H1 (cell line): ENCODE measurements around the gene ANGPTL5. TPM values are rescaled to one million over a fixed set of nuclear protein-coding genes. Genes with fewer than 3 reads are reported as not detected.

Source experiments
- CTCF ChIP-seq, 3 experiments: IDR thresholded peaks; 1 replicate in 2 of 3; 2 replicates in 1 of 3; pipeline versions ENCODE4 v1.5.1 to v1.6.1; 2011; ENCODE audit warnings: low read length in 3 of 3, mild to moderate bottlenecking in 3 of 3, inconsistent platforms in 2 of 3, low read depth in 1 of 3, moderate library complexity in 1 of 3; ENCODE audit not compliant: insufficient read depth in 1 of 3; ENCODE audit errors: control extremely low read depth in 1 of 3
- RBBP5 ChIP-seq: IDR thresholded peaks from 2 replicates; pipeline ENCODE4 v1.7.1; 2012; ENCODE audit warnings: low read depth, mild to moderate bottlenecking, inconsistent platforms, low read length, moderate library complexity, borderline replicate concordance
- TAF7 ChIP-seq: optimal IDR thresholded peaks from 2 replicates; pipeline ENCODE3; 2011; ENCODE audit warnings: low read depth, mild to moderate bottlenecking, inconsistent platforms, low read length, moderate library complexity, borderline replicate concordance
- TBP ChIP-seq: IDR thresholded peaks from 2 replicates; pipeline ENCODE4 v1.6.1; 2011; ENCODE audit warnings: low read depth, low read length, improper control_type of control experiment
- polyA plus RNA-seq, 7 experiments: library from polyadenylated mRNA; depleted of rRNA in 3 of 7; stranded (reverse) in 5 of 7; unstranded in 2 of 7; fragments of >200 nt in 5 of 7; fragments of 200-250 nt in 2 of 7; gene quantifications; 1 replicate in 5 of 7; 2 replicates in 1 of 7; 4 replicates in 1 of 7; pipeline versions ENCODE4 v1.2.1 to v1.2.3, GENCODE V29; 2011 to 2013; ENCODE audit warnings: missing spikeins in 2 of 7, mixed read lengths in 2 of 7
- total RNA-seq: library from RNA; stranded (reverse); fragmentation: NEBNext Ultra II Directional; extraction: Animal tissue kit (Norgen Biotek cat#: 25700); gene quantifications from 2 replicates; pipeline ENCODE4 v1.2.1, GENCODE V29; 2021

ANGPTL5 gene
- total and polyA plus RNA-seq, 2 of the 8 experiments (the other 6 are each of a cell fraction or from before 2014, with no cell fraction given): not detected

GRCh38 chr11:101913656-101914055 lies 2.7 kb downstream of the ANGPTL5 start (continued):
- TF ChIP-seq CTCF (IDR thresholded peaks at IDR 0.05; ENCODE audit: control extremely low read depth in 1 of 3, insufficient read depth in 1 of 3, low read depth in 1 of 3, low read length in 3 of 3) (no peak), TBP (no peak), RBBP5 (no peak), TAF7 (no peak)
- TF ChIP-seq, all 59 proteins: peak for 0
